Calu3 (cell line): Measurements from ENCODE around the gene NDUFB10. TPM values are rescaled to one million over a fixed set of nuclear protein-coding genes. Genes with fewer than 3 reads are reported as not detected.

ENCODE experiments used
- BruUV-seq: library from RNA; stranded (reverse); fragments of 400-500 nt; replicated peaks from 2 replicates; lab custom pipeline; 2021; lab: Mats Ljungman, UMichigan
- CTCF ChIA-PET: fragments of 300-600 bp; sonication (Branson Sonifier 250); formaldehyde crosslinking; loops from one replicate; lab custom pipeline; 2022; ENCODE audit warnings: antibody characterized with exemption; lab: Charles Lee
- DNase-seq: peaks from one replicate; pipeline ENCODE4 v3.0.0; 2022
- H3K27ac Mint-ChIP-seq: one replicate; pipeline ENCODE4 v1.8.0; 2022; ENCODE audit warnings: mixed read lengths; ENCODE audit not compliant: unreplicated experiment
- H3K27me3 Mint-ChIP-seq: one replicate; pipeline ENCODE4 v1.8.0; 2022; ENCODE audit warnings: mixed read lengths; ENCODE audit not compliant: unreplicated experiment
- H3K36me3 Mint-ChIP-seq: one replicate; pipeline ENCODE4 v1.8.0; 2022; ENCODE audit warnings: mild to moderate bottlenecking, moderate library complexity, mixed read lengths; ENCODE audit not compliant: insufficient read depth, unreplicated experiment
- H3K4me1 Mint-ChIP-seq: one replicate; pipeline ENCODE4 v1.8.0; 2022; ENCODE audit warnings: mild to moderate bottlenecking, low read depth, mixed read lengths; ENCODE audit not compliant: unreplicated experiment
- H3K4me3 Mint-ChIP-seq: one replicate; pipeline ENCODE4 v1.8.0; 2022; ENCODE audit warnings: mild to moderate bottlenecking, low read depth, moderate library complexity, mixed read lengths; ENCODE audit not compliant: unreplicated experiment
- H3K9me3 Mint-ChIP-seq: one replicate; pipeline ENCODE4 v1.8.0; 2022; ENCODE audit warnings: low read depth, mixed read lengths; ENCODE audit not compliant: unreplicated experiment
- intact Hi-C: fragments of 100-400 bp; cut with micrococcal nuclease; formaldehyde crosslinking; loops from one replicate; pipeline ENCODE4 v1.10.0; 2022; ENCODE audit not compliant: unreplicated experiment
- total RNA-seq: library from RNA; stranded (reverse); gene quantifications from 2 replicates; pipeline ENCODE4 v1.2.3, GENCODE V29; 2022
- TF ChIP-seq, protein P1 (sequence below): fragments of 200-600 bp; IDR thresholded peaks from one replicate; pipeline ENCODE4 v1.8.0; 2022; ENCODE audit warnings: antibody characterized with exemption; ENCODE audit not compliant: unreplicated experiment

NDUFB10 gene
- total RNA-seq, 1 experiment from 2014 or later, result 148 TPM

DNA sequence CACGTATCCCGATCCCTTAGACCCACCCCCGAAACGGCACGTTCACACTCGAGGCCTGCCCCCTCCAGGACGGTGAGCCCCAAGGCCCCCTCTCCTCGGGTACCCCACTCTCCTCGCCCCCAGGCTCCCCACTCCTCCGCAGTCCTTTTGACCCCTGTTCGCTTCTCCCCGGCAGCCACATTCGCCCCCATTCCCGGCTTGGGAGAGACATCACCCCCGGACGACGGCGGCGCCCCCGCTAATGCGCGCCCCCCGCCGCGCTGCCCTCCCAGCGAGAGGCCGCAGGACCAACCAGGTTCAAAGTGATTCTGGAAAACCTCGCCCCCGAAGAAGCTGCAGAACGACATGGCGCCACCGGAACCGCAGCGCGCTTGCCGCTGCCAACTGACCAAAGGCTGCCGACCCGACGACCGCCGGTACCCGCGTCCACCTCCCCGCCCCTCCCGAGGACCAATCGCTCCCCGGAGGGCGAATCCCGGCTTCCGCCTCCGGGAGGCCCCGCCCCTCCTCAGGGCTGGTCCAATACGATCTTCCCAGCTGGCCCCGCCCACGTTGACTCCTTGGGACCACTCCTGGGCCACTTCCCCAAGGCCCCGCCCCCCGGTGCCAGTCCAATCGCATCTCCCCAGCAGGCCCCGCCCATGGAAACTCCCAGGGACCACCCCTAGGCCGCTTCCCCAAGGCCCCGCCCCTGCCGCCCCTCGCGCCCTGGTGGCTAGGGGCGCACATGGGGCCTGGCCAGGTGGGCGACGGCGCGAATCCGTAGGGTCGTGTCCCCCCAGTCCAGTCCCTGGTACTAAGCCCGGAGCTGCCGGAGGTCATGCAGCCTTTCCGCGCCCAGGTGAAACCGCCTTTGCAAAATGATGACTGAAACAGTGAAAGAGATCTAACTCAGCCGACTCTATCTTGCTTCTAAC is 16.3 kb upstream of the NDUFB10 start, which contains the start of gene MSRB1:
MSRB1 (minus strand) TSS at position 390 of the 917 bp plus-strand sequence; CDS start at position 347, 43 bp downstream.
- peaks cover 31% of the 10 kb centered on the region for H3K36me3 Mint-ChIP-seq
- BruUV-seq, result no TSS peak
- intact Hi-C loops, result no loop called here

DNA sequence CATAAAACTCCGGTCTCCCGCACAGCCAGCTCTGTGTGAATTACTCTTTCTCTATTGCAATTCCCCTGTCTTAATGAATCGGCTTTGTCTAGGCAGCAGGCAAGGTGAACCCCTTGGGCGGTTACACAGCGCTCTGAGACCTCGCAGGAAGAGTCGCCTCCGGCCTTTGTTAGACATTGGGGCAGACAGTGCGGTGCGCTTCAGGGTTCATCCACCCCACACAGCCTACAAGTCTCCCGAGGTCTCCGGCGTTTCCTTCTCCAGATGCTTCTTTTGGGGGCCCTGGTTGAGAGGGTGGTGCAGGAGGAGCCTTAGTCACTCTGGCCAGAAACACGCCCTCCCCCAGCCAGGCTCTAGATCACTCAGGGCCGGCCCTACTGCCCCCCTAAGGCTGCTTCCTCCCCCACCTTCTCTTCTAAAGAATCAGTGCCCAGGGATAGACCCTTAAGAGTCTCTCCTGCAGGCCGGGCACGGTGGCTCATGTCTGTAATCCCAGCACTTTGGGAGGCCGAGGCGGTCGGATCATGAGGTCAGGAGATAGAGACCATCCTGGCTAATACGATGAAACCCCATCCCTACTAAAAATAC is 14.6 kb upstream of the NDUFB10 start:
- CTCF ChIA-PET, result no interaction called here
- Mint-ChIP-seq H3K4me3 (peak overlapping the region; percentile 99), H3K27me3 (no peaks in the 10 kb centered on the region), H3K9me3 (no peaks in the 10 kb centered on the region), H3K36me3 (peaks cover 31% of the 10 kb centered on the region), H3K27ac (no peak overlapping the region), H3K4me1 (peaks cover 8% of the 10 kb centered on the region)
- intact Hi-C loops, result no loop called here
- no peak for DNase-seq
- TF ChIP-seq, protein P1, sequence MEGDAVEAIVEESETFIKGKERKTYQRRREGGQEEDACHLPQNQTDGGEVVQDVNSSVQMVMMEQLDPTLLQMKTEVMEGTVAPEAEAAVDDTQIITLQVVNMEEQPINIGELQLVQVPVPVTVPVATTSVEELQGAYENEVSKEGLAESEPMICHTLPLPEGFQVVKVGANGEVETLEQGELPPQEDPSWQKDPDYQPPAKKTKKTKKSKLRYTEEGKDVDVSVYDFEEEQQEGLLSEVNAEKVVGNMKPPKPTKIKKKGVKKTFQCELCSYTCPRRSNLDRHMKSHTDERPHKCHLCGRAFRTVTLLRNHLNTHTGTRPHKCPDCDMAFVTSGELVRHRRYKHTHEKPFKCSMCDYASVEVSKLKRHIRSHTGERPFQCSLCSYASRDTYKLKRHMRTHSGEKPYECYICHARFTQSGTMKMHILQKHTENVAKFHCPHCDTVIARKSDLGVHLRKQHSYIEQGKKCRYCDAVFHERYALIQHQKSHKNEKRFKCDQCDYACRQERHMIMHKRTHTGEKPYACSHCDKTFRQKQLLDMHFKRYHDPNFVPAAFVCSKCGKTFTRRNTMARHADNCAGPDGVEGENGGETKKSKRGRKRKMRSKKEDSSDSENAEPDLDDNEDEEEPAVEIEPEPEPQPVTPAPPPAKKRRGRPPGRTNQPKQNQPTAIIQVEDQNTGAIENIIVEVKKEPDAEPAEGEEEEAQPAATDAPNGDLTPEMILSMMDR, result no peak
- BruUV-seq, result no TSS peak

More for the DNA sequence above, 16.3 kb upstream of the NDUFB10 start, which contains the start of gene MSRB1:
- peaks cover 8% of the 10 kb centered on the region for H3K4me1 Mint-ChIP-seq
- TF ChIP-seq, protein P1, result no peak
- H3K27ac Mint-ChIP-seq, result peak within 1 kb of the TSS; percentile 72
- no peaks in the 10 kb centered on the region for H3K9me3 Mint-ChIP-seq
- H3K4me3 Mint-ChIP-seq, result peak within 1 kb of the TSS; percentile 99
- CTCF ChIA-PET, result interaction anchor here (0.9 to 1.0 kb wide), 3 partner anchors 14 to 22 kb away, joined by 3 to 4 read pairs (median 3); partner anchors contain the start of gene RPS2
- DNase-seq, result peak; percentile 100
- no peaks in the 10 kb centered on the region for H3K27me3 Mint-ChIP-seq

DNA sequence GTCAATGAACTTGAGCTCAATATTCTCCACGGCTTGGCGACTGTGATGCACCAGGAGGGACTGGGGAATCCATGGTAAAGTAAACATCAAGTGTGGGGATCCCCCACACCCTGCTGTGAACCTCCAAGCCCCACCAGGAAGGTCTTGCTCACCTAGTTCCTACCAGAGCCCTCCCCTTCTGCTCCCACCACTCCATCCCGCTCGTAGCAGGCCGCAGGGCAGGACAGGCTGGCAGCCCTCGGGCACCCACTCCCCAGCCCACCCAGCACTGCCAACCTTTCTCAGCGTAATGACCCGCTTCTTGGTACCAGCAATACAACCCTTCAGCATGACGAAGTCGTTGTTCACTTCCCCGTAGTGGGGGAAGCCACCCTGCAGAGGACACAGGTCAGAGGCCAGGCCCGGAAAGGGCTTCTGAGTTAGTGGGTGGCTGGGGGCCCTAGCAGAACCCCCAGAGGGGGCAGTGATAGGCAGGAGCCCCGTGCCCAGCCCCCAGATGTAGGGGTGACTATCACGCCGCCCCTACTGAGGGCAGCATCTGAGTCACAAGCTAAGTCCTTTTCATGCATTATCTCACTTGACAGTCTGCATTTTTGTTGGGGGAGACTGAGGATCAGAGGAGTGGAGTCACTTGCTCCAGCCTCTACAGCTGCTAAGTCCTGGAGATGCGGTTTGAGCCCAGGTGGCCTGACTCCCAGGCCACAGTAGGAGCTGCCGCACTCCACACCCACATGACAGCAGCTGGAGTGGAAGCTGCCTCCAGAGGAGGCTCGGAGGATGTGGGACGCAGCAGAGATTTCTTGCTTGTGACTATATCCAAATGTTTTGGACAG is 13.6 kb upstream of the NDUFB10 start:
- intact Hi-C loops, result no loop called here

More for the DNA sequence above, 13.6 kb upstream of the NDUFB10 start:
- H3K36me3 Mint-ChIP-seq, result peaks cover 31% of the 10 kb centered on the region
- no peak overlapping the region for H3K27ac Mint-ChIP-seq
- no peak for DNase-seq
- H3K4me1 Mint-ChIP-seq, result peaks cover 8% of the 10 kb centered on the region
- H3K4me3 Mint-ChIP-seq, result no peak overlapping the region
- CTCF ChIA-PET, result no interaction called here
- no peaks in the 10 kb centered on the region for H3K9me3 Mint-ChIP-seq
- TF ChIP-seq, protein P1, result no peak
- no peaks in the 10 kb centered on the region for H3K27me3 Mint-ChIP-seq
- BruUV-seq, result no TSS peak
